HEK293 (cell line): ENCODE results near the gene SGIP1.

Experiments used
- FEZF1 ChIP-seq: fragments of 450-650 bp; formaldehyde crosslinking; IDR thresholded peaks from 2 replicates; pipeline ENCODE4 v1.5.1; 2016; ENCODE audit warnings: missing biosample characterization, missing genetic modification characterization
- GFI1B ChIP-seq: fragments of 450-650 bp; formaldehyde crosslinking; IDR thresholded peaks from 2 replicates; pipeline ENCODE4 v1.5.1; 2016; ENCODE audit warnings: missing biosample characterization, missing genetic modification characterization
- GLIS2 ChIP-seq: fragments of 450-650 bp; formaldehyde crosslinking; IDR thresholded peaks from 2 replicates; pipeline ENCODE4 v1.5.1; 2016; ENCODE audit warnings: missing biosample characterization, missing genetic modification characterization
- HOXD13 ChIP-seq: sonication (generic); formaldehyde crosslinking; IDR thresholded peaks from 2 replicates; pipeline ENCODE4 v1.8.0; 2022; ENCODE audit warnings: missing genetic modification reagents, borderline replicate concordance
- MEIS1 ChIP-seq: sonication (generic); formaldehyde crosslinking; IDR thresholded peaks from 2 replicates; pipeline ENCODE4 v1.8.1; 2022; ENCODE audit warnings: missing genetic modification reagents, mild to moderate bottlenecking, borderline replicate concordance
- OSR2 ChIP-seq: fragments of 450-650 bp; formaldehyde crosslinking; IDR thresholded peaks from 2 replicates; pipeline ENCODE4 v1.5.1; 2016; ENCODE audit warnings: missing biosample characterization, missing genetic modification characterization
- SCRT2 ChIP-seq: fragments of 450-650 bp; formaldehyde crosslinking; IDR thresholded peaks from 2 replicates; pipeline ENCODE4 v1.5.1; 2016; ENCODE audit warnings: missing biosample characterization, missing genetic modification characterization
- SP3 ChIP-seq: fragments of 450-650 bp; formaldehyde crosslinking; IDR thresholded peaks from 2 replicates; pipeline ENCODE4 v1.5.1; 2016; ENCODE audit warnings: missing biosample characterization, missing genetic modification characterization
- ZBTB17 ChIP-seq: fragments of 450-650 bp; formaldehyde crosslinking; IDR thresholded peaks from 2 replicates; pipeline ENCODE4 v1.5.1; 2016; ENCODE audit warnings: missing biosample characterization, missing genetic modification characterization
- ZBTB48 ChIP-seq: fragments of 450-650 bp; formaldehyde crosslinking; IDR thresholded peaks from 2 replicates; pipeline ENCODE4 v1.5.1; 2016; ENCODE audit warnings: missing biosample characterization, missing genetic modification characterization
- ZNF10 ChIP-seq: fragments of 450-650 bp; formaldehyde crosslinking; IDR thresholded peaks from 2 replicates; pipeline ENCODE4 v1.5.1; 2017; ENCODE audit warnings: missing biosample characterization, missing genetic modification characterization
- ZNF184 ChIP-seq: fragments of 450-650 bp; IDR thresholded peaks from 2 replicates; pipeline ENCODE4 v1.5.1; 2018; ENCODE audit warnings: missing biosample characterization, mild to moderate bottlenecking, missing genetic modification characterization
- ZNF366 ChIP-seq: fragments of 450-650 bp; formaldehyde crosslinking; conservative IDR thresholded peaks from 2 replicates; pipeline ENCODE4 v1.5.1; 2016; ENCODE audit warnings: missing biosample characterization, missing genetic modification characterization
- ZNF394 ChIP-seq: fragments of 450-650 bp; formaldehyde crosslinking; IDR thresholded peaks from 2 replicates; pipeline ENCODE4 v1.5.1; 2016; ENCODE audit warnings: missing biosample characterization, missing genetic modification characterization, mild to moderate bottlenecking, moderate library complexity, borderline replicate concordance
- ZNF423 ChIP-seq: fragments of 450-650 bp; formaldehyde crosslinking; IDR thresholded peaks from 2 replicates; pipeline ENCODE4 v1.5.1; 2016; ENCODE audit warnings: missing biosample characterization, missing genetic modification characterization
- ZNF544 ChIP-seq: fragments of 450-650 bp; formaldehyde crosslinking; IDR thresholded peaks from 2 replicates; pipeline ENCODE4 v1.5.0; 2017; ENCODE audit warnings: missing biosample characterization, missing genetic modification characterization
- ZNF555 ChIP-seq: fragments of 450-650 bp; formaldehyde crosslinking; conservative IDR thresholded peaks from 2 replicates; pipeline ENCODE4 v1.5.1; 2017; ENCODE audit warnings: missing biosample characterization, mild to moderate bottlenecking, missing genetic modification characterization, inconsistent platforms
- ZNF561 ChIP-seq: fragments of 450-650 bp; IDR thresholded peaks from 2 replicates; pipeline ENCODE4 v1.5.1; 2018; ENCODE audit warnings: missing biosample characterization, missing genetic modification characterization, borderline replicate concordance
- ZNF623 ChIP-seq: fragments of 450-650 bp; formaldehyde crosslinking; IDR thresholded peaks from 2 replicates; pipeline ENCODE4 v1.5.1; 2016; ENCODE audit warnings: missing biosample characterization, missing genetic modification characterization
- ZNF660 ChIP-seq: fragments of 450-650 bp; IDR thresholded peaks from 2 replicates; pipeline ENCODE4 v1.5.1; 2018; ENCODE audit warnings: missing biosample characterization, mild to moderate bottlenecking, missing genetic modification characterization
- ZNF76 ChIP-seq: fragments of 450-650 bp; formaldehyde crosslinking; IDR thresholded peaks from 2 replicates; pipeline ENCODE4; 2016; ENCODE audit warnings: low read depth, missing biosample characterization, missing genetic modification characterization, borderline replicate concordance
- ZNF785 ChIP-seq: fragments of 450-650 bp; formaldehyde crosslinking; IDR thresholded peaks from 2 replicates; pipeline ENCODE4 v1.5.1; 2016; ENCODE audit warnings: missing biosample characterization, missing genetic modification characterization
- ZNF843 ChIP-seq: fragments of 450-650 bp; formaldehyde crosslinking; IDR thresholded peaks from 2 replicates; pipeline ENCODE4 v1.5.1; 2016; ENCODE audit warnings: missing biosample characterization, missing genetic modification characterization
- ZSCAN16 ChIP-seq: fragments of 450-650 bp; formaldehyde crosslinking; IDR thresholded peaks from 2 replicates; pipeline ENCODE4 v1.5.1; 2016; ENCODE audit warnings: missing biosample characterization, missing genetic modification characterization
- TF ChIP-seq, protein P1 (sequence below): fragments of 450-650 bp; formaldehyde crosslinking; conservative IDR thresholded peaks from 2 replicates; pipeline ENCODE4 v1.5.1; 2016; ENCODE audit warnings: low read depth, missing biosample characterization, missing genetic modification characterization
- TF ChIP-seq, protein P2 (sequence below): fragments of 450-650 bp; IDR thresholded peaks from 2 replicates; pipeline ENCODE4 v1.5.1; 2018; ENCODE audit warnings: missing biosample characterization, mild to moderate bottlenecking, missing genetic modification characterization
- TF ChIP-seq, protein P3 (sequence below): fragments of 450-650 bp; formaldehyde crosslinking; IDR thresholded peaks from 2 replicates; pipeline ENCODE4 v1.5.1; 2016; ENCODE audit warnings: missing biosample characterization, missing genetic modification characterization
- TF ChIP-seq, protein P4 (sequence below): fragments of 450-650 bp; formaldehyde crosslinking; IDR thresholded peaks from 2 replicates; pipeline ENCODE4 v1.5.1; 2016; ENCODE audit warnings: missing biosample characterization, missing genetic modification characterization

Gene SGIP1

DNA sequence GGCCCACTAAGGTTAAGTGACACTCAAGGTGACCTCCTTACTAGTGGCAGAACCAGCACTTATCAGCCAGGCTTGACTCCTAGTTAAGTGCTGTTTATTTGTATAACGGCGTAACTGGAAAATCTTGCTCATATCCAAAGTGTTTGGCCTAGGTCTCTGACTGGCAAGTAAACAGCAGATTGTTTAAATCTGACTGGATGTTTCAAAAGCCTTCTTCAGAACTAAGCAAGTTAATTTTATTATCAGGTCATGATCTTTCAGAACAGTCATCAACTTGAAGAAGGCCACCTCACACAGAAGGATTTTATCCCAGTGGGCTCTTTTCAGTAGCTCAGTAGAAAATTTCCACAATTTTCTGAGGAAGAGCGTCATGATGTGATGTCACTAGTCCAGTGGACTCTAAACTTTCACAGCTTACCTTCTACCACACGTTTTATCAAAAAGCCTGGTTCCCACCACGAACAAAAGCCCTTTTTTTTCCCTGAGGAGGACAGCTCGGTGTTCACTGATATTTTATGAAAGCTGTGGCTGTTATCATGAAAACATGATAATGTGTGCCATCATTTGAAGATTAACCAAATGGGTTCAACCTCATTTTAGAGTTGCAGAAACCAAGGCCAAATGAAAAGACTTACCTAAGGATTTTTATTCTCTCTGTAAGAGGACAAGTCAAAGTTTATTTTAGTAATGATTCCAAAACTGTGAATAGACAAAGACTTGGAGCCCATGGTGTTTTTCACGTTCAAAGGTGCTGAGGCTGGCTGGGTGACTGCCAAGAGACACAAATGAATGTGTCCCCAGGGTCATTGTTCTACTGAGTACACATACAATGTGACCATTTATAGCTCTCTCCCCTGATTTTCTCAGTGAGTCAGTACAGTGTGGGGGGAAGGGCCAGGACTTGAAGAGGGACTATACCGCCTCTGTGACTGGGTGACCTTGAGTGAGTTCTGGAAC lies 9.1 kb downstream of the SGIP1 start (continued):
- 0 out of 2 replicates have a peak, but pooled peaks have one; percentile 35 for TF ChIP-seq ZNF623
- TF ChIP-seq ZNF561, result peak; percentile 84; the same call in 1 of the 2 replicates
- TF ChIP-seq, protein P1, sequence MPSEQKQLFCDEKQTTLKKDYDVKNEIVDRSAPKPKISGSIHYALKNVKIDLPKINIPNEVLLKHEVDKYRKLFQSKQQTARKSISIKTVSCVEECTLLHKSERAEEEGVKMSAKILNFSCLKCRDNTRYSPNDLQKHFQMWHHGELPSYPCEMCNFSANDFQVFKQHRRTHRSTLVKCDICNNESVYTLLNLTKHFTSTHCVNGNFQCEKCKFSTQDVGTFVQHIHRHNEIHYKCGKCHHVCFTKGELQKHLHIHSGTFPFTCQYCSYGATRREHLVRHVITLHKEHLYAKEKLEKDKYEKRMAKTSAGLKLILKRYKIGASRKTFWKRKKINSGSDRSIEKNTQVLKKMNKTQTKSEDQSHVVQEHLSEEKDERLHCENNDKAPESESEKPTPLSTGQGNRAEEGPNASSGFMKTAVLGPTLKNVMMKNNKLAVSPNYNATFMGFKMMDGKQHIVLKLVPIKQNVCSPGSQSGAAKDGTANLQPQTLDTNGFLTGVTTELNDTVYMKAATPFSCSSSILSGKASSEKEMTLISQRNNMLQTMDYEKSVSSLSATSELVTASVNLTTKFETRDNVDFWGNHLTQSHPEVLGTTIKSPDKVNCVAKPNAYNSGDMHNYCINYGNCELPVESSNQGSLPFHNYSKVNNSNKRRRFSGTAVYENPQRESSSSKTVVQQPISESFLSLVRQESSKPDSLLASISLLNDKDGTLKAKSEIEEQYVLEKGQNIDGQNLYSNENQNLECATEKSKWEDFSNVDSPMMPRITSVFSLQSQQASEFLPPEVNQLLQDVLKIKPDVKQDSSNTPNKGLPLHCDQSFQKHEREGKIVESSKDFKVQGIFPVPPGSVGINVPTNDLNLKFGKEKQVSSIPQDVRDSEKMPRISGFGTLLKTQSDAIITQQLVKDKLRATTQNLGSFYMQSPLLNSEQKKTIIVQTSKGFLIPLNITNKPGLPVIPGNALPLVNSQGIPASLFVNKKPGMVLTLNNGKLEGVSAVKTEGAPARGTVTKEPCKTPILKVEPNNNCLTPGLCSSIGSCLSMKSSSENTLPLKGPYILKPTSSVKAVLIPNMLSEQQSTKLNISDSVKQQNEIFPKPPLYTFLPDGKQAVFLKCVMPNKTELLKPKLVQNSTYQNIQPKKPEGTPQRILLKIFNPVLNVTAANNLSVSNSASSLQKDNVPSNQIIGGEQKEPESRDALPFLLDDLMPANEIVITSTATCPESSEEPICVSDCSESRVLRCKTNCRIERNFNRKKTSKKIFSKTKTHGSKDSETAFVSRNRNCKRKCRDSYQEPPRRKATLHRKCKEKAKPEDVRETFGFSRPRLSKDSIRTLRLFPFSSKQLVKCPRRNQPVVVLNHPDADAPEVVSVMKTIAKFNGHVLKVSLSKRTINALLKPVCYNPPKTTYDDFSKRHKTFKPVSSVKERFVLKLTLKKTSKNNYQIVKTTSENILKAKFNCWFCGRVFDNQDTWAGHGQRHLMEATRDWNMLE (tag by site-specific recombination), result peak; percentile 37; the same call in 1 of the 2 replicates
- peak; percentile 30; the same call in 1 of the 2 replicates for TF ChIP-seq ZNF394 (tag by site-specific recombination)
- TF ChIP-seq ZSCAN16 (tag by site-specific recombination), result no peak
- TF ChIP-seq HOXD13 (CRISPR knock-in tag), result 0 out of 2 replicates have a peak, but pooled peaks have one; percentile 49
- peak; percentile 42; the same call in 1 of the 2 replicates for TF ChIP-seq ZNF184 (tag by site-specific recombination)
- peak; percentile 78 for TF ChIP-seq ZNF10
- peak; percentile 58 for TF ChIP-seq ZBTB17
- no peak for TF ChIP-seq SCRT2
- TF ChIP-seq ZNF423 (tag by site-specific recombination), result peak; percentile 93
- TF ChIP-seq SP3 (tag by site-specific recombination), result 0 out of 2 replicates have a peak, but pooled peaks have one; percentile 1
- TF ChIP-seq, protein P2, sequence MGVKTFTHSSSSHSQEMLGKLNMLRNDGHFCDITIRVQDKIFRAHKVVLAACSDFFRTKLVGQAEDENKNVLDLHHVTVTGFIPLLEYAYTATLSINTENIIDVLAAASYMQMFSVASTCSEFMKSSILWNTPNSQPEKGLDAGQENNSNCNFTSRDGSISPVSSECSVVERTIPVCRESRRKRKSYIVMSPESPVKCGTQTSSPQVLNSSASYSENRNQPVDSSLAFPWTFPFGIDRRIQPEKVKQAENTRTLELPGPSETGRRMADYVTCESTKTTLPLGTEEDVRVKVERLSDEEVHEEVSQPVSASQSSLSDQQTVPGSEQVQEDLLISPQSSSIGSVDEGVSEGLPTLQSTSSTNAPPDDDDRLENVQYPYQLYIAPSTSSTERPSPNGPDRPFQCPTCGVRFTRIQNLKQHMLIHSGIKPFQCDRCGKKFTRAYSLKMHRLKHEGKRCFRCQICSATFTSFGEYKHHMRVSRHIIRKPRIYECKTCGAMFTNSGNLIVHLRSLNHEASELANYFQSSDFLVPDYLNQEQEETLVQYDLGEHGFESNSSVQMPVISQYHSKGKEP (tag by site-specific recombination), result peak; percentile 62; the same call in 1 of the 2 replicates
- no peak; the same call in 1 of the 2 replicates for TF ChIP-seq ZNF76 (tag by site-specific recombination)
- TF ChIP-seq OSR2 (tag by site-specific recombination), result peak; percentile 98
- peak; percentile 97 for TF ChIP-seq FEZF1
- TF ChIP-seq ZNF555, result no peak
- no peak for TF ChIP-seq ZNF544 (tag by site-specific recombination)
- TF ChIP-seq ZBTB48 (tag by site-specific recombination), result peak; percentile 45; the same call in 1 of the 2 replicates
- TF ChIP-seq, protein P3, sequence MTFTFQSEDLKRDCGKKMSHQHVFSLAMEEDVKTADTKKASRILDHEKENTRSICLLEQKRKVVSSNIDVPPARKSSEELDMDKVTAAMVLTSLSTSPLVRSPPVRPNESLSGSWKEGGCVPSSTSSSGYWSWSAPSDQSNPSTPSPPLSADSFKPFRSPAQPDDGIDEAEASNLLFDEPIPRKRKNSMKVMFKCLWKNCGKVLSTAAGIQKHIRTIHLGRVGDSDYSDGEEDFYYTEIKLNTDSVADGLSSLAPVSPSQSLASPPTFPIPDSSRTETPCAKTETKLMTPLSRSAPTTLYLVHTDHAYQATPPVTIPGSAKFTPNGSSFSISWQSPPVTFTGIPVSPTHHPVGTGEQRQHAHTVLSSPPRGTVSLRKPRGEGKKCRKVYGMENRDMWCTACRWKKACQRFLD (tag by site-specific recombination), result no peak
- TF ChIP-seq GFI1B (tag by site-specific recombination), result peak; percentile 94
- TF ChIP-seq ZNF660, result peak; percentile 62; the same call in 1 of the 2 replicates
- TF ChIP-seq ZNF785, result no peak
- peak; percentile 87 for TF ChIP-seq ZNF843 (tag by site-specific recombination)
- TF ChIP-seq ZNF366, result peak; percentile 76
- TF ChIP-seq GLIS2 (tag by site-specific recombination), result 0 out of 2 replicates have a peak, but pooled peaks have one; percentile 11
- no peak for TF ChIP-seq MEIS1 (CRISPR knock-in tag)
- TF ChIP-seq, protein P4, sequence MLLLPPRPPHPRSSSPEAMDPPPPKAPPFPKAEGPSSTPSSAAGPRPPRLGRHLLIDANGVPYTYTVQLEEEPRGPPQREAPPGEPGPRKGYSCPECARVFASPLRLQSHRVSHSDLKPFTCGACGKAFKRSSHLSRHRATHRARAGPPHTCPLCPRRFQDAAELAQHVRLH, result peak; percentile 62; the same call in 1 of the 2 replicates
